Lung (tissue), 12 donors: ENCODE data around the gene PLG. TPM values are rescaled to one million over a fixed set of nuclear protein-coding genes. Genes with fewer than 3 reads are reported as not detected.
A peak's percentile ranks its signal among the peaks of the same experiment; 100 is the strongest.
"Not testable (repeated sequence)": the region's sequence is repeated elsewhere in the genome, so short reads cannot be mapped to it uniquely, and the experiment has no call there.

Experiments
- ATAC-seq: fragments of 200-7000 bp; cut with Tn5 transposase; one replicate; pipeline ENCODE4 v1.9.1; 2020; ENCODE audit warnings: moderate number of reproducible peaks; ENCODE audit not compliant: insufficient read depth, low FRiP score
- DNase-seq, 3 donors: peaks; one replicate each; pipeline ENCODE4 v3.0.0-alpha.2; 2013 to 2017
- H3K27ac ChIP-seq, 2 donors: one replicate each; pipeline ENCODE4 v1.5.1; 2013; ENCODE audit warnings: mild to moderate bottlenecking in 2 of 2, moderate library complexity in 2 of 2, control low read depth in 1 of 2, inconsistent platforms in 1 of 2, low read depth in 1 of 2, low read length in 1 of 2
- H3K27me3 ChIP-seq, 3 donors: one replicate each; pipeline ENCODE4 v1.5.1; 2013; ENCODE audit warnings: low read length in 2 of 3; ENCODE audit not compliant: control insufficient read depth in 3 of 3, insufficient read depth in 3 of 3
- H3K36me3 ChIP-seq, 4 donors: one replicate each; pipeline ENCODE4 v1.5.1; 2013; ENCODE audit warnings: low read length in 4 of 4, mild to moderate bottlenecking in 1 of 4, moderate library complexity in 1 of 4; ENCODE audit not compliant: control insufficient read depth in 4 of 4, insufficient read depth in 4 of 4
- H3K4me1 ChIP-seq, 5 donors: one replicate each; pipeline ENCODE4 v1.5.1; 2013; ENCODE audit warnings: low read length in 5 of 5, mild to moderate bottlenecking in 2 of 5, moderate library complexity in 1 of 5; ENCODE audit not compliant: control insufficient read depth in 5 of 5, insufficient read depth in 5 of 5
- H3K4me3 ChIP-seq: one replicate; pipeline ENCODE4 v1.5.1; 2013; ENCODE audit warnings: mild to moderate bottlenecking, control low read depth, moderate library complexity
- H3K9ac ChIP-seq, 2 donors: one replicate each; pipeline ENCODE4 v1.5.1; 2013; ENCODE audit warnings: low read length in 2 of 2, control low read depth in 1 of 2; ENCODE audit not compliant: insufficient read depth in 1 of 2
- H3K9me3 ChIP-seq, 4 donors: one replicate each; pipeline ENCODE4 v1.5.1; 2013; ENCODE audit warnings: low read length in 3 of 4, mild to moderate bottlenecking in 1 of 4, moderate library complexity in 1 of 4; ENCODE audit not compliant: control insufficient read depth in 4 of 4, insufficient read depth in 3 of 4
- WGBS, 2 donors: extraction: QIAGEN DNeasy Blood & Tissue Kit; methylation state at CpG; one replicate each; pipeline ENCODE4 v1.1.7; 2013; 5-methylcytosine and 5-hydroxymethylcytosine counted together
- polyA plus RNA-seq, 2 donors: library from polyadenylated mRNA; stranded (reverse); fragments of 200-250 nt; gene quantifications; one replicate each; pipeline ENCODE4 v1.2.1, GENCODE V29; 2013
- total RNA-seq, 2 donors: library from RNA; depleted of rRNA in 1 of 2; stranded (reverse); fragments of >200 nt in 1 of 2; gene quantifications; one replicate each; pipeline ENCODE4 v1.2.1, GENCODE V29; 2014 to 2021
- TF ChIP-seq, protein P1 (sequence below): IDR thresholded peaks from 2 replicates; pipeline ENCODE4 v1.5.1; 2012; ENCODE audit warnings: mild to moderate bottlenecking; ENCODE audit errors: control extremely low read depth, extremely low read depth
- donor health status: control.
- donor health status: control.
- donor health status: Bipolar disorder and iron deficiency.
- donor health status: healthy.
- donor health status: DM: yes; HTN: yes; CAD: no.

PLG gene
- total and polyA plus RNA-seq, 4 donors, result 0.52 to 1.7 (median 1.5) TPM; not detected in 1

DNA sequence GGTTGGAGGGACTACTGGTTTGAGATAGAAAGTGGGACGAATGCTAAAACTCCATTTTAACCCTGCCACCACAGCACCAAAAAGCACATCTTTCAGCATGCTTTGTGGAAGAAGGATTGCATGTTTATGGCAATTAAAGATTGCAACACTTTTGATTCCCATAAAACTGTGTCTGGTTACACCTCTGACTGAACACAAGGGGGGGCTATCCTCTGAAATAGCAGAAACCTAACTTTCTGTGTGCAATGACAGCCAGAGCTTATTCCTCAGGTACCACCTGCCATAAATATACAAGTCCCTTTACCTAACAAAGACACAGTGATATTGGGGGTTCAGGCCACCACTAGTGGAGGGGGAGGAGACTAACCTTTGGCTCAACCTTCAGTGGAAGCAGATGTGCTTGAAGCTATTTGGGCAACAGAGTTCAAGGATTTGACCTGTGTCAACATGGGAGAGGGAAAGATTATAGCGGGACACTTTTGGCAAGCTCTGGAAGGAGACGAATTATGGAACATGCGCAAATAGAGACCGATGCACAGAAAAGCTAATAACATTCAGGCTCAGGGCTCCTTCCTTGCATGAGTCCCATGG lies 9.6 kb upstream of the PLG start:
- WGBS, 2 donors, result 87% methylated on average over 5 of the region's 5 CpGs
- TF ChIP-seq, protein P1, sequence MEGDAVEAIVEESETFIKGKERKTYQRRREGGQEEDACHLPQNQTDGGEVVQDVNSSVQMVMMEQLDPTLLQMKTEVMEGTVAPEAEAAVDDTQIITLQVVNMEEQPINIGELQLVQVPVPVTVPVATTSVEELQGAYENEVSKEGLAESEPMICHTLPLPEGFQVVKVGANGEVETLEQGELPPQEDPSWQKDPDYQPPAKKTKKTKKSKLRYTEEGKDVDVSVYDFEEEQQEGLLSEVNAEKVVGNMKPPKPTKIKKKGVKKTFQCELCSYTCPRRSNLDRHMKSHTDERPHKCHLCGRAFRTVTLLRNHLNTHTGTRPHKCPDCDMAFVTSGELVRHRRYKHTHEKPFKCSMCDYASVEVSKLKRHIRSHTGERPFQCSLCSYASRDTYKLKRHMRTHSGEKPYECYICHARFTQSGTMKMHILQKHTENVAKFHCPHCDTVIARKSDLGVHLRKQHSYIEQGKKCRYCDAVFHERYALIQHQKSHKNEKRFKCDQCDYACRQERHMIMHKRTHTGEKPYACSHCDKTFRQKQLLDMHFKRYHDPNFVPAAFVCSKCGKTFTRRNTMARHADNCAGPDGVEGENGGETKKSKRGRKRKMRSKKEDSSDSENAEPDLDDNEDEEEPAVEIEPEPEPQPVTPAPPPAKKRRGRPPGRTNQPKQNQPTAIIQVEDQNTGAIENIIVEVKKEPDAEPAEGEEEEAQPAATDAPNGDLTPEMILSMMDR, result no peak
- H3K4me3 ChIP-seq, result no peak overlapping the region
- H3K4me1 ChIP-seq, result no peaks in the 10 kb centered on the region
- ATAC-seq (no peak), DNase-seq (no peak)
- no peaks in the 10 kb centered on the region for H3K27me3 ChIP-seq
- no peaks in the 10 kb centered on the region for H3K36me3 ChIP-seq
- H3K27ac ChIP-seq, result no peak overlapping the region
- peaks cover 0 to 8% (median 0%) of the 10 kb centered on the region in 4 donors for H3K9me3 ChIP-seq
- no peak overlapping the region for H3K9ac ChIP-seq

DNA sequence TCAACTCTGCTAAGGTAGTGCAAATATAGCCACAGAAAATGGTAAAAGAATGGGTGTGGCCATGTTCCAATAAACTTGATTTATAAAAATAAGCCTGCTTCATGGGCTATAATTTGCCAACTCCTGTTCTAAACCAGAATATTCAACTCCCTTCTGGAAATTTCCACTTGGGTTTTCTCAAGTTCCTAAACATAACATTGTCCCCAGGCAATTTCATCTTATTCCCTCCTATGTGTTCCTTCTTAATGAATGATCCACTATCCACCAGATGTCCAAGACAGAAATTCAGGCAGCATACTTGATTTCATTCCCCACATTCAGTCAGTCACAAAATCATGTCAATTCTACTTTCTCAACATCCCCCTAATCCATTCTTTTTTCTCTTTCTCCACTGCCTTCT lies 7.0 kb upstream of the PLG start:
- not testable (repeated sequence) for ATAC-seq, H3K4me1 ChIP-seq, DNase-seq, H3K27me3 ChIP-seq, H3K9ac ChIP-seq, H3K27ac ChIP-seq, H3K9me3 ChIP-seq, H3K4me3 ChIP-seq, H3K36me3 ChIP-seq

DNA sequence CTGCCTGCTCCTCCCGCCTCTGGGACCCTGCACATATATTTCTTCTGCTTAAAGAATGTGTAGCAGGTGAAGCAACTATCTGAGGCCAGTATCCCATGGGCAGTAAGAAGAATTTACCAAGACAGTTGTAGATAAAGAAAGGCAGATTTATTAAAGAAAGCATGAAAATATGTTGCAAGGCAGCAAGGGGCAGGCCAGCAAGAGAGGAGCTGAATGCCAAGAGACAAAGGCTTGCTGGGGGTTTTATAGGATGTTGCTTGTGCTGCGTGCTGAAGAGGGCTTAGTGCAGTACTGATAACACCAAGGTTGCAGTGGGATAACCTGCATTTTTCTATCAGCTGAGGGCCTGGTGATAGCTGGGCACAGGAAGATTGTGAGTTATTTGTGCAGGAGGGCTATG lies 6.4 kb upstream of the PLG start:
- H3K9ac ChIP-seq, H3K4me1 ChIP-seq, ATAC-seq, H3K36me3 ChIP-seq, H3K9me3 ChIP-seq, H3K27ac ChIP-seq, DNase-seq, H3K27me3 ChIP-seq, H3K4me3 ChIP-seq: not testable (repeated sequence)
- 68 to 73% methylated on average over 2 of the region's 2 CpGs for WGBS, 2 donors

DNA sequence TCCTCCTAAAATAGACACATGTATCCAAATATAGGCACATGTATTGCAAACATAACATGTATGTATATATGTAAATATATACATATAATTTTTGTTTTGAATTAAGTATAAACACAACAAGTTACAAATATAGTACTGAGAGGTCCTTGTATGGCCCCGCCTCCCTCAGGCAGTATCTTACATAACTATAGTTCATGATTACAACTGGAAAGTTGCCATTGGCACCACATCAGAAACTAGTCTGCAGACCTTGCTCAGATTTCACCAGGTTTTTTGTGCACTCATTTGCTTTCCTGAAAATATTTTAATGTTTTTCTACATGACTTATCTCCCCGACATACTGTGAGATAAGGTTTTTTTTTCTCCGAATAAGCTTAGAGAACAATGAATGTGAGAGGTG lies 5.2 kb upstream of the PLG start:
- 60 to 84% methylated on average over 3 of the region's 3 CpGs for WGBS, 2 donors
- not testable (repeated sequence) for H3K36me3 ChIP-seq, H3K27ac ChIP-seq, H3K4me3 ChIP-seq, H3K4me1 ChIP-seq, H3K9me3 ChIP-seq, H3K9ac ChIP-seq, ATAC-seq, H3K27me3 ChIP-seq
- peak in 2 of 3 donors; percentile 23 to 41 for DNase-seq

DNA sequence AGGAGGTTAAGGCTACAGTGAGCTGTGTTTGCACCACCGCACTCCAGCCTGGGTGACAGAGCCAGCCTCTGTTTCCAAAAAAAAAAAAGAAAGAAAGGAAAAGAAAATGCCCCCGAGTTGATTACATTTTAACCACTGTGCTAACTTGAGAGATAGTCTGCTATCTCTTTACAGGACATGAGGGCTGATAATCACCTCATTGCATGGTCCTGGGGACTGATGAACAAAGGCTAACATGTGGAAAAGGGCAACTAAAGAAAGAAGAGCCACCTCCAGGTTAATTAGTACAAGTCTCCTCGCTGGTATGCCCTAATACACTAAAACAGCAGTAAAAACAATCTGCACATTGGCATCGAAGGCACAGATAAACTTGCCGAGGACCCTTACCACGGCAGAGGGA lies 4.2 kb upstream of the PLG start:
- Histone ChIP-seq H3K9ac (no peak overlapping the region), H3K27me3 (no peaks in the 10 kb centered on the region), H3K4me1 (no peaks in the 10 kb centered on the region), H3K27ac (no peak overlapping the region), H3K36me3 (no peaks in the 10 kb centered on the region), H3K9me3 (peaks cover 0 to 2% (median 0%) of the 10 kb centered on the region in 4 donors), H3K4me3 (no peak overlapping the region)
- DNase-seq (no peak), ATAC-seq (no peak)
- WGBS, 2 donors, result 77 to 84% methylated on average over 6 of the region's 6 CpGs
- TF ChIP-seq, protein P1, result no peak

DNA sequence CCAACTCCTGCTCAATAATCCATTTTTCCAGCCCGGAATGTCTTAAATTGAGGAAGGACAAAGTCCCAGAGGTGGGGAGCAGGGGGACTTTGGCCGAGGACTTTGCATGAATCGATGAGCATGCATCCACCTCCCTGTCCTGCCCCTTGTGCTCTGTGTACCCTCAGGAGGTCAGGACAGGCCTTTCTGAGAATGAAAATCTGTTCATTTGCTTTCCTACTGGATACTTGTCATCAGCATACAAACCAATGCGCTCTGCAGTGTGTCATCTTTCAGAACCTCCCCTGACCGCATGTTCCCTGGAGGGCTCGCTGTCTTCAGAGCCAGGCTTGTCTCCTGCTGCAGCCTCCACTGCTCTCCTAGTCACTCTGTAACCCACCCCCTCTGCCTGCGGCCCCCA lies 2.6 kb downstream of the PLG start:
- H3K9me3 ChIP-seq, H3K27ac ChIP-seq, ATAC-seq, H3K36me3 ChIP-seq, DNase-seq, H3K4me3 ChIP-seq, H3K27me3 ChIP-seq, H3K9ac ChIP-seq, H3K4me1 ChIP-seq: not testable (repeated sequence)
- WGBS, 2 donors, result 88 to 89% methylated on average over 7 of the region's 7 CpGs

DNA sequence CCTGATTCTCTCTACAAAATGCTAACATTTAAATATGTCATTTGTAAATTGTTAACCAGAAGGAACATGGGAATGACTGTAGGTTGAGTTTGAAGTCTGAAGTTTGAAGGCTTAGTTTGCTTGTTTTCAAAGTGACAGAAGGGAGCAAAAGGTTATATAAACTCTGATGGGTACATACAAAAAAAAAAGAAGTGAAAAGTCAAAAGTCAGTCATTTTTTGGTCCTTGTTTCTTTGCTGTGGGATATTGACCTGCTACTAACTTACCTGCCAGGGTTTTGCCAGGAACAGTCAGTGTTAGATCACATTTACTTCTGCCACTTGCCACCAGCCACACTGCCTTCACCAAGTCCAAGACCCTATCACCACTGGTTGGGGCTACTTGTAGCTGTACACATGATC lies 6.9 kb downstream of the PLG start:
- not testable (repeated sequence) for H3K4me1 ChIP-seq, H3K27me3 ChIP-seq, ATAC-seq, H3K9ac ChIP-seq, H3K27ac ChIP-seq, H3K36me3 ChIP-seq, H3K9me3 ChIP-seq, H3K4me3 ChIP-seq, DNase-seq
